Stimulated activated CD8-positive, alpha-beta memory T cell treated with anti-CD3 and anti-CD28 coated beads, Interleukin-2, amount 100 ng/mL, for 48 hours (primary cell): ENCODE measurements around the gene ERBB4.

Experiments
- DNase-seq, 2 donors: peaks; one replicate each; pipeline ENCODE4 v3.0.0-alpha.2; 2020; ENCODE audit warnings: low read depth in 2 of 2

The ERBB4 gene

GRCh38 chr2:211358504-211358903, 1180.1 kb downstream of the ERBB4 start:
- no peak for DNase-seq

GRCh38 chr2:211354481-211354880, 1184.1 kb downstream of the ERBB4 start:
- DNase-seq, result no peak

GRCh38 chr2:211351987-211352386, 1186.6 kb downstream of the ERBB4 start:
- no peak for DNase-seq

- DNase-seq, result no peak
Observed at GRCh38 chr2:211349031-211349430, 1189.6 kb downstream of the ERBB4 start.

GRCh38 chr2:211347328-211347727, 1191.3 kb downstream of the ERBB4 start:
- no peak for DNase-seq

GRCh38 chr2:211344289-211344688, 1194.3 kb downstream of the ERBB4 start:
- DNase-seq, result no peak

GRCh38 chr2:211333377-211333776, 1205.2 kb downstream of the ERBB4 start:
- no peak for DNase-seq

- DNase-seq, result no peak
Observed at GRCh38 chr2:211331736-211332135, 1206.9 kb downstream of the ERBB4 start.

- no peak for DNase-seq
Observed at GRCh38 chr2:211329882-211330281, 1208.7 kb downstream of the ERBB4 start.

GRCh38 chr2:211329421-211329820, 1209.2 kb downstream of the ERBB4 start:
- no peak for DNase-seq

GRCh38 chr2:211328126-211328525, 1210.5 kb downstream of the ERBB4 start:
- DNase-seq, result no peak
